A172 (cell line): Measurements from ENCODE around the gene SUCLG1. TPM values are rescaled to one million over a fixed set of nuclear protein-coding genes. Genes with fewer than 3 reads are reported as not detected.
"Not testable (repeated sequence)": the region's sequence is repeated elsewhere in the genome, so short reads cannot be mapped to it uniquely, and the experiment has no call there.

Experiments used
- DNase-seq: peaks from one replicate; pipeline ENCODE4 v3.0.0-alpha.2; 2015; ENCODE audit warnings: low spot score
- total RNA-seq: library from RNA; depleted of rRNA; stranded (reverse); fragments of >200 nt; shearing (Covaris generic); gene quantifications from 2 replicates; pipeline ENCODE4 v1.2.3, GENCODE V29; 2014; rRNA removed

Gene SUCLG1
- total RNA-seq, 1 experiment from 2014 or later = 120 TPM

DNA sequence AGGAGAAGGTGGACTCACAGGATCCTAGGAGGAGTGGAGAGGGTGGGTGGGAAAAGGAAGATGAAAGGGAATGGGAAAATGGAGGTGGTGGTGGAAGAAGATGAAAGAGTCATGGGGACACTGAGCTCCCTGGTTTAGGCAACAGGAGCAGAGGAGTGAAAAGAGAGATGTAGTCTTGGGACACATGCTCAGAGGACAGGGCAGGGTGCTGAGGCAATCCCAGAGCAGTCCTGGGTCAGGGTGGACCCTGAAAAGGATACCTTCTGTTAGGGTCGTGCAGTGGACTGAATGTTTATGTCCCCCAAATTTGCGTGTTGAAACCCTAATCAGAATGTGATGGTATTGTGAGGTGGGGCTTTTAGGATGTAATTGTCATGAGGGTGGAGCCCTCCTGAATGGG, 37.9 kb downstream of the SUCLG1 start:
- no peak for DNase-seq

DNA sequence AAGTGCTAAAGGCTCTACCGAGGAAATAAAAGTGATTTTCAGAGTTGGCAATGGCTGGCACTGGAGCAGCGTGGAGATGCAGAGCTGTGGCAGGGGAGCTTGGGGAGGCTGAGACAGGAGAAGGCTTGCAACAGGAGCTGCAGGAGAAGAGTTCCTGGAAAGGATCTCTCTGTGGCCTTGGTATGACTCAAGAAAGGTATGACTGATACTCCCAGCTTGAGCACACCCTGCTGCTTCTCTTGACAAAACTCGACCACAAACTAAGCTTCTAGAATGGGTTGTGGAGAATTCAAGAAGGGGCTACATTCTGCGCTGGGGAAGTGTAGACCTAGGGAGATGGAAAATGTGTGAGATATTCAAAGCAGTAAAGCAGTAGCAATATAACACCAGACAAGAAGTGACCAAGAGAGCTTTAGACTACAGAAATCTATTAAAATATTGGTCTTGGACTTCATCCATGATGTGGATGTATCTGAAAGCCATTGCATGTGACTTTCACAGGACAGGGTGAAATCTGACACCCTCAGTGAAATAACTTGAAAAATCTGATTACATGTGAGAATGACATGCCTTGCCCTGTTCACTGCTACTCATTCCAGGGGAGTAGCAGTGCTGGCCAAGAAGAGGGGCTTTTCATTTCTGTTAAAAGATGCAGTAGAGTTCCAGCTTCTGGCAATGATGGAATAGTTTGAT, 41.5 kb downstream of the SUCLG1 start:
- no peak for DNase-seq

DNA sequence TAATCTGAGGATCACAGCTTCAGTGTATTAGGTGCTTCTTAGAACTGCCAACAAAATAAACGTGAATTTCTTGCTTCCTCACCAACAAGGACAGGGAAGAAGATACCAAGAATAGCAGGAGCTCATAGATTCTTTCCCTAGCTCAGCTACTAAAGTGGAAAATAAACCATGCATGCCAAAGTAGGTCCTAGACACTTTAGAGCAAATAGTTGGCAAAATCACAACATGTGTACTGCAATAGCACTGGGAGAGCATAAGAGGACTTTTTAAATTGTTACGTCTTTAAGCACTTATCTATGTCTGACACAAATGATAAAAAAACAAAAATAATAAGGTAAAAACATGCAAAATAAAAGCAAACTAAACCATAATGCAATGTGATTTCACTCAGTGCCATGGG, 49.5 kb downstream of the SUCLG1 start:
- DNase-seq = no peak

DNA sequence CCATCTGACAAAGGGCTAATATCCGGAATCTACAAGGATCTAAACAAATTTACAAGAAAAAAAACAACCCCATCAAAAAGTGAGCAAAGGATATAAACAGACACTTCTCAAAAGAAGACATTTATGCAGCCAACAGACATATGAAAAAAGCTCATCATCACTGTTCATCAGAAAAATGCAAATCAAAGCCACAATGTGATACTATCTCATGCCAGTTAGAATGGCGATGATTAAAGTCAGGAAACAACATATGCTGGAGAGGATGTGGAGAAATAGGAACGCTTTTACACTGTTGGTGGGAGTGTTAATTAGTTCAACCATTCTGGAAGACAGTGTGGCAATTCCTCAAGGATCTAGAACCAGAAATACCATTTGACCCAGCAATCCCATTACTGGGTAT, 57.0 kb downstream of the SUCLG1 start:
- not testable (repeated sequence) for DNase-seq

DNA sequence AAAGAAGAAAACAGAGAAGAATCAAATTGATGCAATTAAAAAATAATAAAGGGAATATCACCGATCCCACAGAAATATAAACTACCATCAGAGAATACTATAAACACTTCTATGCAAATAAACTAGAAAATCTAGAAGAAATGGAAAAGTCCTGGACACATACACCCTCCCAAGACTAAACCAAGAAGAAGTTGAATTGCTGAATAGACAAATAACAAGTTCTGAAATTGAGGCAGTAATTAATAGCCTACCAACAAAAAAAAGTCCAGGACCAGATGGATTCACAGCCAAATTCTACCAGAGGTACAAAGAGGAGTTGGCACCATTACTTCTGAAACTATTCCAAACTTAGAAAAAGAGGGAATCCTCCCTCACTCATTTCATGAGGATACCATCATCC, 59.2 kb downstream of the SUCLG1 start:
- not testable (repeated sequence) for DNase-seq

DNA sequence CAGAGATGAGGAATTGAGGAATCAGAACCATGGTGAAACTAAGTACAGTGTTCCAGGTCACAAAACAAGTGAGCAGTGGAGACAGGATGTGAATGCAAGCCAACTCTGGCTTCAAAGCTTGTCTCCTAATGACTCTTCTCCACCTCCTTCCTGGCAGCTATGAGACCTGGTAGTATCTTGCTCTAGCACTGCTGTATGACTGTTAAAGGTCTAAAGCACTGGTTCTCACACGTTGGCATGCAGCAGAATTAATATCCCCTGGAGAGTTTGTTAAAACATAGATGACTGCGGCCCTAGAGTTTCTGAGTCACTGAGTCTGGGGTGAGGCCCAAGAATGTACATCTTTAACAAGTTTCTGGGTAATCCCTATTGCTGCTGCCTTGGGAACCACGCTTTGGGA, 63.3 kb downstream of the SUCLG1 start:
- DNase-seq = peak; percentile 28

DNA sequence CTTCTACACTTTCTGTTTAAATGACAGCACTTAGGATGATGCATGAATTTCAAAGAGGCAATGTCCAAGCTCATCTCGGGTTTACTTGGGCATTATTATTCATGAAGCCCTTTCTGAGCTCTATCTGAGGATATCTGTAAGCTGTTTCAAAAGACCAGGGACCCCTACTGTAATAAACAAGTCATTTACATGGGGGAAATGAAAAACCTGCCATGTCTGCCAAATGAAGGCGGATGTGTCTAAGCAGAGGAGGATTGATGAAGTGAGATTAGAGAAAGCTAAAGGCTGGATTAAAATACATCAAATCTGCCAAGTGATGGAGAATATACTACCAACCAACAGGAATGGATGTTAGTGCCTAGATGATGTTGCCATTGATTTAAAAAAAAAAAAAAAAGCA, 64.5 kb downstream of the SUCLG1 start:
- DNase-seq = no peak

DNA sequence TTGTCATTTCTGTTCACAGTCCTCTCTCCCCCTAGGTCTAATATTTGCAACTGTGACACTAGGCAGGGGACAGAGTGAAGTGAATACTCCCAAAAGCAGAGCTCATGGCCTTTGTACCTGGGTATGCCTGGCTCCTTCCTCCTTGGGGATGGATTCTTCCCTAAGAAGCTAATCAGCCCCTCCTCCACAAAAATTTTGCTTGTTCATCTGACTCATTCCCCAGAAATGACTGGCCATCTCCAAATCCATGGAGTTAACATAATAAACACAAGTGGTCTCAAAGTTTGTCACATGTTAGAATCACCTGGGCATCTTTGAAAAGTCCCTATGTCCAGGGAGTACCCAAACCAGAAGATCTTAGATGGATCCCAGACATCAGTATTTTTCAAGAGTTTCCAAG, 65.3 kb downstream of the SUCLG1 start:
- DNase-seq = peak; percentile 14

DNA sequence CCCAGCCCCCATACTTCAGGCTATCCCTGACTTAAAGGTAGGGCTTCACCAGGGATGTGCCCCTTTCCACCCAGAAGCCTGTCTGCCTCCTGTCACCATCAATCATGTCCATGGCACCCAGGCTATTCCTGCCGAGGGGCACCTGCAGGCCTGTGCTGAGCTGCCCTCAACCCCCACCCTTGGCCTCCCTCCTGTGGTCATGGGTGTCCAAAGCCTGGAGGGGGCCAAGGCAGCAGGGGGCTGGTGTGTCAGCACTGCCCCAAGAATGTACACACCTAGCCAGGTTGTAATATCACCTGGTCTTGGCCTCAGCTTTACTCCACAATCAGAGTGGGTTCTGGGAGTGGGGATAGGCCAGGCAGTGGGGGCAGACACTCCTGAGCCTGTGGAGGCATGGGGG, 69.3 kb downstream of the SUCLG1 start:
- DNase-seq = no peak

DNA sequence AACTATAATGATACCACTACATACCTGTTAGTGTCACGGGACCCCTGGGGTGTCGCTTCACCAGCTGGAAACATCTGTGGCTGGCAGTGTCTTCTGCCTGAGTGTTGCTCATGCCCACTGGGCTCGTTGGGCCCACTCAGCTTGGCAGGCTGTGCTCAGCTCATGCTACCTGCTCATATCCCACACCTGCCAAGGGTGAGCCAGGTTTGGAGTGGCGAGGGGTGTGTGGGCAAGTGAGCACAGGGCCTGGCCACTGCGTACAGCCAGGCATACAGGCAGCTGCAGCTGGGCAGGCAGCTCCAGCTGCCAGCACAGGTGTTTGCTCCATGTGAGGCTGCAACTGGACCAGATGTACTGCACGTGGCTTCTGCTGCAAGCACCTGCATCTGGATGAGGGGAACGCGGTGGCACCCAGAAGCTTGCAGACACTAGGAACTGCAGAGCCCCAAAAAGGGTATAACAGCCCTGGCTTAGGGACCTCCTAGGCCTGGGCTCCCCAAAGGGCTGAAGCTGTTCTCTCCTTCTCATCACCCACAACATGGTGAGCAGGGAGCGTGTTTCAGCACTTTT, 70.1 kb downstream of the SUCLG1 start:
- no peak for DNase-seq

DNA sequence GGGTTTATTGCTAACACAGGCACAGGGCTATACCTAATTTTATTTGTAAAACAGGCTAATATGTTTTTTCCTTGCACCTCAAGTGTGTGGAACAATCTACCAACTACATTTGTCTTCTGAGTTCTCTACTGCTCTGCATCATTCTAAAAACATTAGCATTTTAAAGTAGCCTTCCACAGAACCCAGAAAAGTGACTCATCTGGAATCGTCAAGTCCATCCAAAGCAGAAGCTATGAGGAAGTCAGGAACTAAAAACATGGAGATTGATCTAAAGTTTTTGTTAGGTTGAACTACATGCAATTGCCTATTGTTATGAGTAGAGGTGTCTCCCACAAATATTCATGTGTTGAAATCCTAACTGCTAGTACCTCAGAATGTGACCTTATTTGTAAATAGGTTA, 70.9 kb downstream of the SUCLG1 start:
- no peak for DNase-seq

DNA sequence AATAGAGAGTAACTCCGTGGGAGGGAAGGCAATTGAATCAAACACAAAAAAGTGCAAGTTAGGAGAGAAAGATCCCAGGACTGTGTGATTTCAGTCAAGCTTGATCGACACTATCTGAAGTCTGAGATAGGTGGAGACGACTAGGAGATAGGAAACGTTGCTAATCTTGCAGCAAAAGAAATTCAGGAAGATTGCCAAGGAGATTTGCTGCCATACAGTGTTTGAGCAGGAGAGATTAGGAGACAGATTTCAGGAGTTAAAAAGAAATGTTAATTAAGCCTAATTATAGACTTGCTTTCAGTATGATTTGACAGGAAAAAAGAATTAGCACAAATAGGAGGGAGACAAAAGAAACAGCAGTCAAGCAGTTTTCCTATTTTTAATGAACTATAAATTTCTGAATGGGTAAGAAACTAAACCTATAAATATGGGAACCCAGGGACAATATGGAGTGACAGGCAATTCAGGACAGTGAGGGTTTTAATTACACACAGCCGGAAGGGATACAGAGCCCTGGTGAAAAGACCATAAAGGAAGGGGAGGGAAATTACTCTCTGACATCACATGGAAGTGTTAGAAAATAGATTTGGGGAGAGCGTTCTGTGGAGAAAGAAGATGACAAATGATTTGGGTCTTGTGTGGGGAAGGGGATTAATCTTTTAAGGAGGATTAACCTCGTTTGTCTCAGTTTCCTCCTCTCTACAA, 72.6 kb downstream of the SUCLG1 start:
- DNase-seq = no peak

DNA sequence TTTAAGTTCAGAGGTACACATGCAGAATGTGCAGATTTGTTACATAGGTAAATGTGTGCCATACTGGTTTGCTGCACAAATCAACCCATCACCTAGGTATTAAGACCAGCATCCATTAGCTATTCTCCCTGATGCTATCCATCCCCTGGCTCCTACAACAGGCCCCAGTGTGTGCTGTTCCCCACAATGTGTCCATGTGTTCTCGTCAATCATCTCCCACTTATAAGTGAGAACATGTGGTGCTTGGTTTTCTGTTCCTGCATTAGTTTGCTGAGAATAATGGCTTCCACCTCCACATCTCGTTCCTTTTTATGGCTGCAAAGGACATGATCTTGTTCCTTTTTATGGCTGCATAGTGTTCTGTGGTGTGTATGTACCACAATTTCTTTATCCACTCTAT, 75.8 kb downstream of the SUCLG1 start:
- no peak for DNase-seq

DNA sequence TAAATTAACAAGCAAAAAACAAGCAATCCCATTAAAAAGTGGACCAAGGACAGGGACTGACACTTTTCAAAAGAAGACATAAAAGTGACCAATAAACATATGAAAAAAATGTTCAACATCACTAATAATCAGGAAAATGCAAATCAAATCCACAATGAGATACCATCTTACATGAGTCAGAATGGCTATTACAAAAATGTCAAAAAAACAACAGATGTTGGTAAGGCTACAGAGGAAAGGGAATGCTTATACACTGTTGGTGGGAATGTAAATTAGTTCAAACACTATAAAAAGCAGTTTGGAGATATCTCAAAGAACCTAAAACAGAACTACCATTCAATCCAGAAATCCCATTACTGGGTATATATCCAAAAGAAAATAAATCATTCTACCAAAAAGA, 78.2 kb downstream of the SUCLG1 start:
- no peak for DNase-seq

DNA sequence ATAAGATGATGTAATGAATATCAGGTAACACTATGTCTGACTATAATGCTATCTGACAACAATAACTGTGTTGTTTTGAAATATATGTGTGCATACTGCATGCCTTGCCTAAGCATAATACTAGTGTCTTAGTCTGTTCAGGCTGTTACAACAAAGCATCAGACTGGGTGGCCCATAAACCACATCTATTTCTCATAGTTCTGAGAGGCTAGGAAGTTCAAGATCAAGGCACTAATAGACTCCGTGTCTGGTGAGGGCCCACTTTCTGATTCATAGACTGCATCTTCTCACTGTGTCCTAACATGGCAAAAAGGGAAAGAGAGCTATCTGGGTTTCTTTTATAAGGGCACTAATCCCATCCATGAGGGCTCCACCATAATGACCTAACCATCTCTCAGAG, 80.1 kb downstream of the SUCLG1 start:
- no peak for DNase-seq

DNA sequence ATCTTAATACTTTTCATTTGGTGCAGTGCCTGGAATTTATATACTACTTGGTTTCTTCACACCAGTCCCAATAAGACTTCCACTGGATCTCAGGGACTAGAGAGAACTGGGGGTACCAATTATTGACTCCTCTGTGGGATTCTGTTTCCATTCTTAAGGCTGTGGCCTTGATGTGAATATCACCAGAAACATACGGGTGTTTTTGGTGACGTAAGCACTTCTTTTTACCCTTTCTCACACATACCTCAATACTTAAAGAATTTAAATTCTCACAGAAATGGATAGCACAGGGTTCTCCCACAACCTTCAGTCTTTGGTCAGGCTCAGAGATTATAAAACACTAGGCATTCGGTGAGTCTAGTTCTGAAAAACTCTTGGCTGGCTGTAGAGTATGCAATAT, 84.1 kb downstream of the SUCLG1 start:
- no peak for DNase-seq

DNA sequence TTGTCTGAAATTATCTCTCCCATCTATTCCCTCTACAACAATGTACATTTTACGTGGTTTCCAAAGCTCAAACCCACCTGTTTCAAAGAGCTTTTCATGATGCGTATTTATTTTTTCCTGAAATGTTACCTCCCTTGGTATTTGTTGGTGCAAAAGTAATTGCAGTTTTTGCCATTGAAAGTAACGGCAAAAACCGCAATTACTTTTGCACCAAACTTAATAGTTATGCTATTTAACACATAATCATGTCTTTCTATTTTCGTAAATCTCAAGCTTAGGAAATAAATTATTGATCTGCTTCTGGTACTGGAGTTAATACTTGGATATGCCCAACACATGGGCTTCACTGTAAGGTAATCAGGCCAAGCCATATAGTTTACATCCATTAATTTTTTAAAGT, 85.2 kb downstream of the SUCLG1 start:
- no peak for DNase-seq

Other genes with a start within 250 kb of the SUCLG1 start
- gene DNAH6, start 57.2 kb upstream of the SUCLG1 start, total RNA-seq = 0.02 TPM in 2 replicates